Endothelial cell (in vitro differentiated cells): ENCODE data around the gene FAS. TPM values are rescaled to one million over a fixed set of nuclear protein-coding genes. Genes with fewer than 3 reads are reported as not detected.

Experiments used
- DNase-seq: peaks from one replicate; pipeline ENCODE4 v3.0.0; 2021; ENCODE audit warnings: low spot score
- H3K27ac Mint-ChIP-seq: one replicate; pipeline ENCODE4 v1.8.0; 2021; ENCODE audit warnings: mixed read lengths, inconsistent platforms; ENCODE audit not compliant: unreplicated experiment
- H3K27me3 Mint-ChIP-seq: one replicate; pipeline ENCODE4 v1.8.0; 2021; ENCODE audit warnings: mild to moderate bottlenecking, moderate library complexity, mixed read lengths, inconsistent platforms; ENCODE audit not compliant: unreplicated experiment
- H3K36me3 Mint-ChIP-seq: one replicate; pipeline ENCODE4 v1.8.0; 2021; ENCODE audit warnings: mild to moderate bottlenecking, low read depth, mixed read lengths, inconsistent platforms; ENCODE audit not compliant: unreplicated experiment
- H3K4me1 Mint-ChIP-seq: one replicate; pipeline ENCODE4 v1.8.0; 2021; ENCODE audit warnings: mild to moderate bottlenecking, mixed read lengths, inconsistent platforms; ENCODE audit not compliant: unreplicated experiment
- H3K4me3 Mint-ChIP-seq: one replicate; pipeline ENCODE4 v1.8.0; 2021; ENCODE audit warnings: mild to moderate bottlenecking, mixed read lengths, inconsistent platforms; ENCODE audit not compliant: unreplicated experiment
- H3K9me3 Mint-ChIP-seq: one replicate; pipeline ENCODE4 v1.8.0; 2021; ENCODE audit warnings: mixed read lengths, inconsistent platforms; ENCODE audit not compliant: unreplicated experiment
- long read RNA-seq: library from polyadenylated mRNA; unstranded; transcript quantifications from one replicate; pipeline ENCODE4 v2.0.0, GENCODE V29; 2020; ENCODE audit not compliant: unreplicated experiment
- total RNA-seq: library from RNA; stranded (reverse); fragmentation: NEBNext Ultra II Directional; extraction: Animal tissue kit (Norgen Biotek cat#: 25700); gene quantifications from one replicate; pipeline ENCODE4 v1.2.1, GENCODE V29; 2021; ENCODE audit not compliant: unreplicated experiment
- TF ChIP-seq, protein P1 (sequence below): fragments of 200-600 bp; sonication (generic); IDR thresholded peaks from one replicate; pipeline ENCODE4 v1.5.0; 2021; ENCODE audit warnings: antibody characterized with exemption; ENCODE audit not compliant: unreplicated experiment

FAS gene
- total RNA-seq: 23.0 TPM
- long read RNA-seq, transcript FAS-204 (9 exons, 2,563 nt): major isoform, 8 of 17 reads
- long read RNA-seq, partial matches to known transcripts: 1 of 17 reads
- long read RNA-seq, other reads (novel, unspliced or antisense): 4 of 17 reads

- TF ChIP-seq, protein P1, sequence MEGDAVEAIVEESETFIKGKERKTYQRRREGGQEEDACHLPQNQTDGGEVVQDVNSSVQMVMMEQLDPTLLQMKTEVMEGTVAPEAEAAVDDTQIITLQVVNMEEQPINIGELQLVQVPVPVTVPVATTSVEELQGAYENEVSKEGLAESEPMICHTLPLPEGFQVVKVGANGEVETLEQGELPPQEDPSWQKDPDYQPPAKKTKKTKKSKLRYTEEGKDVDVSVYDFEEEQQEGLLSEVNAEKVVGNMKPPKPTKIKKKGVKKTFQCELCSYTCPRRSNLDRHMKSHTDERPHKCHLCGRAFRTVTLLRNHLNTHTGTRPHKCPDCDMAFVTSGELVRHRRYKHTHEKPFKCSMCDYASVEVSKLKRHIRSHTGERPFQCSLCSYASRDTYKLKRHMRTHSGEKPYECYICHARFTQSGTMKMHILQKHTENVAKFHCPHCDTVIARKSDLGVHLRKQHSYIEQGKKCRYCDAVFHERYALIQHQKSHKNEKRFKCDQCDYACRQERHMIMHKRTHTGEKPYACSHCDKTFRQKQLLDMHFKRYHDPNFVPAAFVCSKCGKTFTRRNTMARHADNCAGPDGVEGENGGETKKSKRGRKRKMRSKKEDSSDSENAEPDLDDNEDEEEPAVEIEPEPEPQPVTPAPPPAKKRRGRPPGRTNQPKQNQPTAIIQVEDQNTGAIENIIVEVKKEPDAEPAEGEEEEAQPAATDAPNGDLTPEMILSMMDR: no peak
- H3K4me1 Mint-ChIP-seq: peaks cover 29% of the 10 kb centered on the region
- peaks cover 20% of the 10 kb centered on the region for H3K36me3 Mint-ChIP-seq
- H3K27ac Mint-ChIP-seq: peak within 1 kb of the TSS; percentile 84
- no peaks in the 10 kb centered on the region for H3K9me3 Mint-ChIP-seq
- H3K4me3 Mint-ChIP-seq: peak within 1 kb of the TSS; percentile 94
- peak; percentile 52 for DNase-seq
- H3K27me3 Mint-ChIP-seq: peaks cover 3% of the 10 kb centered on the region
Observed at GRCh38 chr10:88990384-88991160, at the start of gene FAS. Gene FAS, plus strand, starts transcription at chr10:88990798. Its CDS starts 79 bp downstream, at chr10:88990877.

GRCh38 chr10:88941026-88941425 lies 49.6 kb upstream of the FAS start:
- Mint-ChIP-seq H3K27ac (no peak overlapping the region), H3K4me1 (no peaks in the 10 kb centered on the region), H3K9me3 (no peaks in the 10 kb centered on the region), H3K27me3 (no peaks in the 10 kb centered on the region), H3K36me3 (peaks cover 19% of the 10 kb centered on the region), H3K4me3 (peak overlapping the region; percentile 37)
- DNase-seq: no peak
- TF ChIP-seq, protein P1: no peak

GRCh38 chr10:88943778-88944177 lies 46.8 kb upstream of the FAS start:
- Mint-ChIP-seq H3K9me3 (no peaks in the 10 kb centered on the region), H3K27ac (no peak overlapping the region), H3K4me1 (no peaks in the 10 kb centered on the region), H3K27me3 (no peaks in the 10 kb centered on the region), H3K36me3 (peaks cover 16% of the 10 kb centered on the region), H3K4me3 (no peak overlapping the region)
- TF ChIP-seq, protein P1: no peak
- no peak for DNase-seq

DNA sequence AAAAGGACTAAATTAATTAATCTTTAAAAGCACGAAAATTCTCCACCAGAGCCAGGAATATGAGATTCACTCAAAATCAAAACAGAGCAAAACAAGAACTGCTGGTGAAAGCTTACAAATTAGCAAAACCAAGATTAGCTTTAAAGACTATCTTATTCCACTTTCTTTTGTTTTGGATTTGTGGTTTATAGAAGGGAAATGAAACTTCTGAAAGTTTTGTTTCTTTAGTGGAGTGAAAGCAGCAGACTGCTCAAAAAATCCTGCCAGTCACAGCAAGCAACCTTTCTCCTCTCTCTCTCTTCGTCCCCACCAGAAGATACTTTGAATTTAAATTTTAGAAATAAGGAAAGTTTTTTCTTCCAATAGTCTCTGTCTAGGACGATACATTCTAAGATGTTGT lies 45.8 kb upstream of the FAS start:
- no peak overlapping the region for H3K27ac Mint-ChIP-seq
- no peaks in the 10 kb centered on the region for H3K9me3 Mint-ChIP-seq
- peaks cover 16% of the 10 kb centered on the region for H3K36me3 Mint-ChIP-seq
- H3K4me1 Mint-ChIP-seq: no peaks in the 10 kb centered on the region
- no peak overlapping the region for H3K4me3 Mint-ChIP-seq
- DNase-seq: no peak
- no peaks in the 10 kb centered on the region for H3K27me3 Mint-ChIP-seq
- TF ChIP-seq, protein P1: no peak

DNA sequence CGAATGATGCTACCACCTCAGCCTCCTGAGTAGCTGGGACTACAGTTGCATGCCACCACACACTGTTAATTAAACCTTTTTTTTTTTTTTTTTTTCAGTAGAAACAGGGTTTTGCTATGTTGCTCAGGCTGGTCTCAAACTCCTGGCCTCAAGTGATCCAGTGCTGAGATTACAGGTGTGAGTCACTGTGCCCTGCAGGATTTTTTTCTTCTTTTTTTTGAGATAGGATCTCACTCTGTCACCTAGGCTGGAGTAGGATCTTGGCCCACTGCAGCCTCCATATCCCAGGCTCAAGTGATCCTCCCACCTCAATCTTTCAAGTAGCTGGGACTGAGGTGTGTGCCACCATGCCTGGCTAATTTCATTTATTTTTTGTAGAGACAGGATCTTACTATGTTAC lies 44.4 kb upstream of the FAS start:
- H3K27me3 Mint-ChIP-seq: no peaks in the 10 kb centered on the region
- no peak overlapping the region for H3K4me3 Mint-ChIP-seq
- TF ChIP-seq, protein P1: no peak
- H3K4me1 Mint-ChIP-seq: no peaks in the 10 kb centered on the region
- H3K36me3 Mint-ChIP-seq: peaks cover 8% of the 10 kb centered on the region
- no peak for DNase-seq
- H3K27ac Mint-ChIP-seq: no peak overlapping the region
- H3K9me3 Mint-ChIP-seq: no peaks in the 10 kb centered on the region
